ENCODE measurements around the gene CXXC4. TPM values are rescaled to one million over a fixed set of nuclear protein-coding genes. Genes with fewer than 3 reads are reported as not detected.

The CXXC4 gene
- total RNA-seq, 1 donor from 2014 or later = not detected

GRCh38 chr4:104424475-104424941 lies 70.2 kb downstream of the CXXC4 start:
- intact Hi-C loops (cut with micrococcal nuclease) = no loop called here

GRCh38 chr4:104421566-104421965 lies 73.1 kb downstream of the CXXC4 start:
- intact Hi-C loops (cut with micrococcal nuclease) = no loop called here

GRCh38 chr4:104420766-104421165 lies 73.9 kb downstream of the CXXC4 start:
- intact Hi-C loops (cut with micrococcal nuclease) = no loop called here
